Measurements from ENCODE around the gene MCF2L.

DNA sequence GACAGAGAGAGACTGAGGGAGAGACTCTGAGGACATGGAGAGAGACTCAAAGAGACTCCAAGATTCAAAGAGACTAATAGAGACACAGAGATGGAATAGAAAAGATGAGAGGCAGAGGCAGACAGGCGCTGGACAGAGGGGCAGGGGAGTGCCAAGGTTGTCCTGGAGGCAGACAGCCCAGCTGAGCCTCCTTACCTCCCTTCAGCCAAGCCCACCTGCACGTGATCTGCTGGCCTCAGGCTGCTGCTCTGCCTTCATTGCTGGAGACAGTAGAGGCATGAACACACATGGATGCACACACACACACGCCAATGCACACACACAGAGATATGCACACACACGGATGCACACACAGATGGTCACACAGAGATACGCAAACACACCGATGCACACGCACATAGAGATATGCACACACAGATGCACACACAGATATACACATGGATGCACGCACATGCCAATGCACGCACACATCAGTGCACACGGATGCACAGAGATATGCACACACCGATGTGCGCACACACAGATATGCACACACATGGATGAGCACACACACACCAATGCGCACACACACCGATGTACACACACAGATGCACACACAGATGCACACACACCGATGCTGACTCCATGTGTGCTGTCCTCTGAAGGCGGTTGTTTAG, 150.3 kb downstream of the MCF2L start:
- TF ChIP-seq, protein P1, sequence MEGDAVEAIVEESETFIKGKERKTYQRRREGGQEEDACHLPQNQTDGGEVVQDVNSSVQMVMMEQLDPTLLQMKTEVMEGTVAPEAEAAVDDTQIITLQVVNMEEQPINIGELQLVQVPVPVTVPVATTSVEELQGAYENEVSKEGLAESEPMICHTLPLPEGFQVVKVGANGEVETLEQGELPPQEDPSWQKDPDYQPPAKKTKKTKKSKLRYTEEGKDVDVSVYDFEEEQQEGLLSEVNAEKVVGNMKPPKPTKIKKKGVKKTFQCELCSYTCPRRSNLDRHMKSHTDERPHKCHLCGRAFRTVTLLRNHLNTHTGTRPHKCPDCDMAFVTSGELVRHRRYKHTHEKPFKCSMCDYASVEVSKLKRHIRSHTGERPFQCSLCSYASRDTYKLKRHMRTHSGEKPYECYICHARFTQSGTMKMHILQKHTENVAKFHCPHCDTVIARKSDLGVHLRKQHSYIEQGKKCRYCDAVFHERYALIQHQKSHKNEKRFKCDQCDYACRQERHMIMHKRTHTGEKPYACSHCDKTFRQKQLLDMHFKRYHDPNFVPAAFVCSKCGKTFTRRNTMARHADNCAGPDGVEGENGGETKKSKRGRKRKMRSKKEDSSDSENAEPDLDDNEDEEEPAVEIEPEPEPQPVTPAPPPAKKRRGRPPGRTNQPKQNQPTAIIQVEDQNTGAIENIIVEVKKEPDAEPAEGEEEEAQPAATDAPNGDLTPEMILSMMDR (IDR thresholded peaks at IDR 0.05; ENCODE audit: low read depth, low read length), result no peak
- TF ChIP-seq EZH2phosphoT487 (IDR thresholded peaks at IDR 0.05; ENCODE audit: low read depth), result no peak

All from OCI-LY3 (cell line).